Endothelial cell of umbilical vein (primary cell): ENCODE data around the gene WDFY2. TPM values are rescaled to one million over a fixed set of nuclear protein-coding genes. Genes with fewer than 3 reads are reported as not detected.

Source experiments
- BruUV-seq: library from RNA; stranded (reverse); fragments of 400-500 nt; replicated peaks from 2 replicates; lab custom pipeline; 2021; lab: Mats Ljungman, UMichigan
- CTCF ChIA-PET: fragments of 300-600, 350-600 bp; sonication (Branson Sonifier 250); formaldehyde crosslinking; loops from one replicate; lab custom pipeline; 2021; ENCODE audit warnings: antibody characterized with exemption, inconsistent platforms; lab: Charles Lee
- POLR2A ChIA-PET: fragments of 300-600, 350-600 bp; sonication (Branson Sonifier 250); formaldehyde crosslinking; loops from one replicate; lab custom pipeline; 2021; ENCODE audit warnings: antibody characterized with exemption, inconsistent platforms; lab: Charles Lee
- DNase-seq: peaks from one replicate; pipeline ENCODE4 v3.0.0-alpha.2; 2011; ENCODE audit warnings: low read depth, low spot score
- FAIRE-seq: peaks from 2 replicates; lab custom pipeline; 2011; peaks lifted over from hg19 to GRCh38; lab: Jason Lieb, UNC
- H2AFZ ChIP-seq: 2 replicates; pipeline ENCODE4 v1.6.0; 2012; ENCODE audit warnings: low read depth, low read length, control low read depth, inconsistent platforms
- H3K27ac ChIP-seq: 2 replicates; pipeline ENCODE4 v1.5.1; 2011; ENCODE audit warnings: low read depth, mild to moderate bottlenecking, control low read depth, low read length, moderate library complexity; ENCODE audit not compliant: insufficient read depth
- H3K27me3 ChIP-seq, 2 experiments: 2 replicates each; pipeline versions ENCODE4 v1.6.0 to v1.6.1; 2011; ENCODE audit warnings: low read length in 2 of 2, mixed read lengths in 1 of 2; ENCODE audit not compliant: control insufficient read depth in 2 of 2, insufficient read depth in 2 of 2
- H3K36me3 ChIP-seq, 2 experiments: 2 replicates in 1 of 2; 3 replicates in 1 of 2; pipeline ENCODE4 v1.5.1; 2011; ENCODE audit warnings: low read length in 2 of 2, mild to moderate bottlenecking in 1 of 2, moderate library complexity in 1 of 2; ENCODE audit not compliant: control insufficient read depth in 2 of 2, insufficient read depth in 2 of 2; ENCODE audit errors: extremely low read depth in 1 of 2
- H3K4me1 ChIP-seq: 3 replicates; pipeline ENCODE4 v1.5.1; 2011; ENCODE audit warnings: mild to moderate bottlenecking, low read length; ENCODE audit not compliant: control insufficient read depth, insufficient read depth; ENCODE audit errors: extremely low read depth
- H3K4me2 ChIP-seq: 2 replicates; pipeline ENCODE4 v1.6.1; 2011; ENCODE audit warnings: low read length, control low read depth, mixed read lengths; ENCODE audit not compliant: insufficient read depth
- H3K4me3 ChIP-seq, 3 experiments: fragments of 200-600 bp in 1 of 3; sonication (generic), shearing (Covaris generic) in 1 of 3; replicated peaks in 1 of 3; 2 replicates each; pipeline ENCODE4 v1.5.1; 2011 to 2016; ENCODE audit warnings: control low read depth in 3 of 3, low read length in 3 of 3, mild to moderate bottlenecking in 2 of 3, inconsistent platforms in 1 of 3, low read depth in 1 of 3, moderate library complexity in 1 of 3; ENCODE audit not compliant: insufficient read depth in 1 of 3
- H3K79me2 ChIP-seq: 2 replicates; pipeline ENCODE4 v1.6.0; 2012; ENCODE audit warnings: low read length, inconsistent platforms; ENCODE audit not compliant: control insufficient read depth, insufficient read depth
- H3K9ac ChIP-seq: replicated peaks from 2 replicates; pipeline ENCODE3; 2011; ENCODE audit warnings: low read length, control low read depth; ENCODE audit not compliant: insufficient read depth; ENCODE audit errors: extremely low read depth
- H3K9me1 ChIP-seq: replicated peaks from 3 replicates; pipeline ENCODE4 v1.6.0; 2011; ENCODE audit warnings: mild to moderate bottlenecking, low read length; ENCODE audit not compliant: control insufficient read depth, insufficient read depth; ENCODE audit errors: extremely low read depth
- H3K9me3 ChIP-seq: replicated peaks from 2 replicates; pipeline ENCODE4 v1.5.1; 2012; ENCODE audit warnings: low read length, inconsistent platforms; ENCODE audit not compliant: control insufficient read depth, insufficient read depth
- H4K20me1 ChIP-seq: replicated peaks from 2 replicates; pipeline ENCODE3; 2011; ENCODE audit warnings: mild to moderate bottlenecking, low read length; ENCODE audit not compliant: control insufficient read depth, insufficient read depth; ENCODE audit errors: extremely low read depth
- EZH2 ChIP-seq: IDR thresholded peaks from 2 replicates; pipeline ENCODE4 v1.6.1; 2012; ENCODE audit warnings: borderline replicate concordance, low read depth, mild to moderate bottlenecking, moderate library complexity, low read length, inconsistent platforms; ENCODE audit not compliant: severe bottlenecking
- FOS ChIP-seq: IDR thresholded peaks from 2 replicates; pipeline ENCODE4 v1.6.1; 2011; ENCODE audit warnings: mild to moderate bottlenecking, low read length, moderate library complexity, borderline replicate concordance; ENCODE audit not compliant: insufficient read depth
- GATA2 ChIP-seq: IDR thresholded peaks from 2 replicates; pipeline ENCODE4 v1.7.0; 2011; ENCODE audit warnings: low read depth, mild to moderate bottlenecking, moderate library complexity, mixed read lengths, low read length; ENCODE audit not compliant: insufficient read length, insufficient read depth
- JUN ChIP-seq: IDR thresholded peaks from 2 replicates; pipeline ENCODE4 v1.6.1; 2011; ENCODE audit warnings: borderline replicate concordance, low read depth; ENCODE audit not compliant: insufficient read length, insufficient read depth
- MYC ChIP-seq: IDR thresholded peaks from one replicate; pipeline ENCODE4 v1.6.1; 2011; ENCODE audit warnings: mild to moderate bottlenecking, low read depth, low read length
- POLR2A ChIP-seq: IDR thresholded peaks from 2 replicates; pipeline ENCODE4 v1.6.1; 2012; ENCODE audit warnings: low read depth, mild to moderate bottlenecking, control low read depth, low read length
- POLR2AphosphoS5 ChIP-seq: IDR thresholded peaks from 2 replicates; pipeline ENCODE4 v1.6.1; 2012; ENCODE audit warnings: low read depth, mild to moderate bottlenecking, control low read depth, low read length, moderate library complexity; ENCODE audit not compliant: insufficient read depth
- dilution Hi-C: fragments of 300-500 bp; cut with MboI; formaldehyde crosslinking; loops from one replicate; pipeline ENCODE4 v1.15.0; 2019; ENCODE audit warnings: low sequenced_read_pairs; ENCODE audit not compliant: extremely low pct_ligation_motif_present
- intact Hi-C: fragments of 100-400 bp; cut with micrococcal nuclease; formaldehyde crosslinking; loops from one replicate; pipeline ENCODE4 v1.10.0; 2022
- polyA plus RNA-seq, 4 experiments: library from polyadenylated mRNA; depleted of rRNA in 3 of 4; stranded (reverse) in 3 of 4; unstranded in 1 of 4; fragments of >200 nt; gene quantifications; 2 replicates each; pipeline versions ENCODE4 v1.2.1 to v1.2.3, GENCODE V29; 2011 to 2012; ENCODE audit warnings: missing spikeins in 1 of 4
- total RNA-seq: library from RNA; stranded (reverse); gene quantifications from 2 replicates; pipeline ENCODE4 v1.2.3, GENCODE V29; 2021
- TF ChIP-seq, protein P1 (sequence below): IDR thresholded peaks from 2 replicates; pipeline ENCODE4 v1.6.1; 2011; ENCODE audit not compliant: insufficient read depth, insufficient read length
- TF ChIP-seq, protein P2 (sequence below), 2 donors: IDR thresholded peaks; 1 replicate in 1 of 2; 2 replicates in 1 of 2; pipeline ENCODE4 v1.5.1; 2011; ENCODE audit warnings: low read length in 2 of 2, mild to moderate bottlenecking in 2 of 2, moderate library complexity in 2 of 2, control low read depth in 1 of 2, inconsistent platforms in 1 of 2, low read depth in 1 of 2; ENCODE audit not compliant: insufficient read depth in 1 of 2; ENCODE audit errors: extremely low read depth in 1 of 2

Gene WDFY2
- total and polyA plus RNA-seq, 2 donors (not counting 3 experiments of a cell fraction or from before 2014, with no cell fraction given) = 2.1 to 5.5 TPM

DNA sequence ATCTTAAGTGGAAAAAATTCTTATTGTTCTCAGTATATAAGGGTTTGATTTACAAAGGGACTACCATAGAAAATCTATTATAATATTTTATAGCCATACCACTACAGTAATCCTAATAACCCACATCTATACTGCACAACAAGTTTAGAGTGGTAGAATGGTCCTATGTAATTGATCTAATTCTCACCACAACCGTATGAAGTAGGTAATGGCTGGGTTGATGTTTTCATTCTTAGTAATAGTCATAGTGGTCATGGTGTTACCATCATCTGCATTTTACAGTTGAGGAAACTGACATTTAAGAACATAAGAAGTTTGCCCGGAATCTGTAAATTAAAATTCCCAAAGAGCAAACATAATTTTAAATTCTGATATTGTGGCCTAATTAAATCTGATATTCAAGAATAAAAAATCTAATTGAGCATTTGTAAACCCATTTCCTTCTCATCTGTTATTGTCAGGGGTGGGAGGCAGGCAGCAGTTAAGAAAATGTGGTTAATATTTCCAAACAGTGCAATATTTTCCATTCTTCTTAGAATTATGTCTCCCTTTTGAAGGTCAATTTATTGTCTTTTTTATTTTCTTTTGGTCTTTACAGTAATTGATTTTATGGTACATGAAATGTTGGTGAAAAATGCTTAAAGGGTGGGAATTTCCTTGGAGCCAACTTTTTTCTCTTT lies 154.1 kb downstream of the WDFY2 start:
- intact Hi-C loops (no loop called here), dilution Hi-C loops (no loop called here)
- H3K27ac ChIP-seq = no peak overlapping the region
- no TSS peak for BruUV-seq
- FAIRE-seq (no peak), DNase-seq (no peak)
- H3K9me3 ChIP-seq = no peaks in the 10 kb centered on the region
- H3K79me2 ChIP-seq = no peaks in the 10 kb centered on the region
- no peaks in the 10 kb centered on the region for H3K9me1 ChIP-seq
- TF ChIP-seq, protein P1, sequence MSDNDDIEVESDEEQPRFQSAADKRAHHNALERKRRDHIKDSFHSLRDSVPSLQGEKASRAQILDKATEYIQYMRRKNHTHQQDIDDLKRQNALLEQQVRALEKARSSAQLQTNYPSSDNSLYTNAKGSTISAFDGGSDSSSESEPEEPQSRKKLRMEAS = no peak
- H3K27me3 ChIP-seq = no peaks in the 10 kb centered on the region
- POLR2A ChIA-PET = no interaction called here
- H3K36me3 ChIP-seq = no peaks in the 10 kb centered on the region
- H3K9ac ChIP-seq = no peak overlapping the region
- no peaks in the 10 kb centered on the region for H4K20me1 ChIP-seq
- H2AFZ ChIP-seq = no peak overlapping the region
- H3K4me1 ChIP-seq = peaks cover 4% of the 10 kb centered on the region
- no peak overlapping the region for H3K4me3 ChIP-seq
- CTCF ChIA-PET = no interaction called here
- no peak overlapping the region for H3K4me2 ChIP-seq

DNA sequence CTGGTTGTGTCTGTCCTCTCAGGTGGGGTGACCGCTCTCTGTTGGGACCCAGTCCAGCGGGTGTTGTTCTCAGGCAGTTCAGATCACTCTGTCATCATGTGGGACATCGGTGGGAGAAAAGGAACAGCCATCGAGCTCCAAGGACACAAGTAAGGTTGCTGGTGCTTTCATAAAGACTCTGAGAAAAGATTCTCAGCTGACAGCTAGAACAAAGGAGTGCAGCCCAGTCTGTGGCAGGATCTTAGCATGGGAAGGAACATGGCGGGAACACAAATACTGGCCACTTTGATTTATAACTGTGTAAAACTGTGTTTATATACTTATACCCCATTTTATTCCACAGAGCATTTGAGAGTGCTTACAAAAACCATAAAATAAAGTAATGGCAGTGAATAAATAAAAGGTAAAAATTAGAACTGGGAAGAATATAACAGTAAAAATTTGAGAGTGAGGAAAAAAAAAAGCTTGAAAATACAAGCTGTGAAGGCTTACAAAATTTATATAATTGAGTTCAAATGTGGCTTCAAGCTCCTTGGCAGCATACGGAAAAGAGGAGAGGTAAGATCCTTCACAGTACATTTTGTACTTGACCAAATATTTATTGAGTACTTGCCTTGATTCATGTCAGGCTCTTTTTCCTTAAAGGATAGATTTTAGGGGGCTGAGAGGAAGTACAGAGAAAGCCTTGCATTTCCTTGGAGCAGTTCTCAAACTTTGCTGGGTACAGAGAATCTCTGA lies 154.9 kb downstream of the WDFY2 start:
- H3K9me1 ChIP-seq = no peaks in the 10 kb centered on the region
- H3K4me3 ChIP-seq = no peak overlapping the region
- dilution Hi-C loops = no loop called here
- no peak overlapping the region for H2AFZ ChIP-seq
- TF ChIP-seq POLR2A (no peak), GATA2 (no peak), EZH2 (no peak), JUN (no peak), FOS (no peak), POLR2AphosphoS5 (no peak), MYC (no peak)
- TF ChIP-seq, protein P1 = no peak
- TF ChIP-seq, protein P2, sequence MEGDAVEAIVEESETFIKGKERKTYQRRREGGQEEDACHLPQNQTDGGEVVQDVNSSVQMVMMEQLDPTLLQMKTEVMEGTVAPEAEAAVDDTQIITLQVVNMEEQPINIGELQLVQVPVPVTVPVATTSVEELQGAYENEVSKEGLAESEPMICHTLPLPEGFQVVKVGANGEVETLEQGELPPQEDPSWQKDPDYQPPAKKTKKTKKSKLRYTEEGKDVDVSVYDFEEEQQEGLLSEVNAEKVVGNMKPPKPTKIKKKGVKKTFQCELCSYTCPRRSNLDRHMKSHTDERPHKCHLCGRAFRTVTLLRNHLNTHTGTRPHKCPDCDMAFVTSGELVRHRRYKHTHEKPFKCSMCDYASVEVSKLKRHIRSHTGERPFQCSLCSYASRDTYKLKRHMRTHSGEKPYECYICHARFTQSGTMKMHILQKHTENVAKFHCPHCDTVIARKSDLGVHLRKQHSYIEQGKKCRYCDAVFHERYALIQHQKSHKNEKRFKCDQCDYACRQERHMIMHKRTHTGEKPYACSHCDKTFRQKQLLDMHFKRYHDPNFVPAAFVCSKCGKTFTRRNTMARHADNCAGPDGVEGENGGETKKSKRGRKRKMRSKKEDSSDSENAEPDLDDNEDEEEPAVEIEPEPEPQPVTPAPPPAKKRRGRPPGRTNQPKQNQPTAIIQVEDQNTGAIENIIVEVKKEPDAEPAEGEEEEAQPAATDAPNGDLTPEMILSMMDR (IDR thresholded peaks at IDR 0.05; ENCODE audit: extremely low read depth in 1 of 2, insufficient read depth in 1 of 2, low read depth in 1 of 2, low read length in 2 of 2) = no peak
- H3K4me2 ChIP-seq = no peak overlapping the region
- no peaks in the 10 kb centered on the region for H3K79me2 ChIP-seq
- ChIA-PET CTCF (interaction anchor here (0.7 to 1.2 kb wide), 2 partner anchors 25 to 304 kb away, joined by 3 read pairs; no protein-coding TSS in a partner anchor), POLR2A (no interaction called here)
- peaks cover 4% of the 10 kb centered on the region for H3K4me1 ChIP-seq
- H3K36me3 ChIP-seq = no peaks in the 10 kb centered on the region
- intact Hi-C loops = no loop called here
- no peaks in the 10 kb centered on the region for H4K20me1 ChIP-seq
- DNase-seq (no peak), FAIRE-seq (no peak)
- BruUV-seq = no TSS peak
- H3K9ac ChIP-seq = no peak overlapping the region
- H3K27ac ChIP-seq = no peak overlapping the region
- H3K27me3 ChIP-seq = no peaks in the 10 kb centered on the region
- no peaks in the 10 kb centered on the region for H3K9me3 ChIP-seq
